OCI-M2 (cell line): ENCODE measurements around the gene FAM3B.

Experiments
- DNase-seq: peaks from one replicate; lab custom pipeline; 2025; ENCODE audit not compliant: unreplicated experiment; lab: John Stamatoyannopoulos, UW

Gene FAM3B

GRCh38 chr21:41318218-41318617 is 1.6 kb downstream of the FAM3B start:
- no peak for DNase-seq

- DNase-seq = no peak
Measured at GRCh38 chr21:41319273-41319672, 2.7 kb downstream of the FAM3B start.

GRCh38 chr21:41321211-41321907 is 4.8 kb downstream of the FAM3B start:
- no peak for DNase-seq

- DNase-seq = no peak
Measured at GRCh38 chr21:41321908-41322495, 5.4 kb downstream of the FAM3B start.

- no peak for DNase-seq
Measured at GRCh38 chr21:41322496-41323382, 6.1 kb downstream of the FAM3B start.

GRCh38 chr21:41325138-41325912 is 8.7 kb downstream of the FAM3B start:
- no peak for DNase-seq

GRCh38 chr21:41326414-41327080 is 9.9 kb downstream of the FAM3B start:
- no peak for DNase-seq

GRCh38 chr21:41327753-41328152 is 11.2 kb downstream of the FAM3B start:
- DNase-seq = no peak

GRCh38 chr21:41328660-41329607 is 12.3 kb downstream of the FAM3B start:
- DNase-seq = no peak

GRCh38 chr21:41333752-41334151 is 17.2 kb downstream of the FAM3B start:
- DNase-seq = no peak

- DNase-seq = no peak
Measured at GRCh38 chr21:41337515-41337914, 20.9 kb downstream of the FAM3B start.

- DNase-seq = no peak
Measured at GRCh38 chr21:41338455-41338854, 21.9 kb downstream of the FAM3B start.

- DNase-seq = no peak
Measured at GRCh38 chr21:41342035-41342434, 25.4 kb downstream of the FAM3B start.

- no peak for DNase-seq
Measured at GRCh38 chr21:41344146-41344545, 27.5 kb downstream of the FAM3B start.

GRCh38 chr21:41345356-41345755 is 28.8 kb downstream of the FAM3B start:
- no peak for DNase-seq

- DNase-seq = no peak
Measured at GRCh38 chr21:41345934-41346685, 29.5 kb downstream of the FAM3B start.

- DNase-seq = no peak
Measured at GRCh38 chr21:41346758-41347157, 30.2 kb downstream of the FAM3B start.

- DNase-seq = no peak
Measured at GRCh38 chr21:41348434-41348833, 31.8 kb downstream of the FAM3B start.

GRCh38 chr21:41349126-41349525 is 32.5 kb downstream of the FAM3B start:
- DNase-seq = no peak
